GM12874 (cell line): ENCODE data around the gene FOXD2.

Experiments
- TF ChIP-seq, protein P1 (sequence below): IDR thresholded peaks from 2 replicates; pipeline ENCODE4 v1.5.1; 2011; ENCODE audit warnings: low read depth, mild to moderate bottlenecking, control low read depth, low read length, moderate library complexity; ENCODE audit not compliant: insufficient read depth

Gene FOXD2

DNA sequence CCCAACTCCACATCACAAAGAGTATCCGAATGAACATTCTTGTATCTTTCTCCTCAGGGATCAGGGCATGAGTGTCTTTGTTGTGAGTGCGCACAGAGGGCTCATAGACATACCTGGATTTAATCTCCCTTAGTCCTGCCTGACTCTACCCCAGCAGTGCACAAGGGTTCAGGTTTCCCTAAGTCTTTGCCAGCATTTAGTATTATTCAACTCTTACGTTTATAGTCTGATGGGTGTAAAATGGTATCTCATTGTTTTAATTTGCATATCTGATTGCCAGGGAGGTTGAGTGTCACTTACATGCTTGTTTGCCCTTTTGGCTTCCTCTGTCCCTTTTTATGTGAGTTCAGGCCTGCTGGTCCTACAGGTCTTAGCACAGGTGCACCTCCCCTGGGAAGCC lies 49.5 kb downstream of the FOXD2 start:
- TF ChIP-seq, protein P1, sequence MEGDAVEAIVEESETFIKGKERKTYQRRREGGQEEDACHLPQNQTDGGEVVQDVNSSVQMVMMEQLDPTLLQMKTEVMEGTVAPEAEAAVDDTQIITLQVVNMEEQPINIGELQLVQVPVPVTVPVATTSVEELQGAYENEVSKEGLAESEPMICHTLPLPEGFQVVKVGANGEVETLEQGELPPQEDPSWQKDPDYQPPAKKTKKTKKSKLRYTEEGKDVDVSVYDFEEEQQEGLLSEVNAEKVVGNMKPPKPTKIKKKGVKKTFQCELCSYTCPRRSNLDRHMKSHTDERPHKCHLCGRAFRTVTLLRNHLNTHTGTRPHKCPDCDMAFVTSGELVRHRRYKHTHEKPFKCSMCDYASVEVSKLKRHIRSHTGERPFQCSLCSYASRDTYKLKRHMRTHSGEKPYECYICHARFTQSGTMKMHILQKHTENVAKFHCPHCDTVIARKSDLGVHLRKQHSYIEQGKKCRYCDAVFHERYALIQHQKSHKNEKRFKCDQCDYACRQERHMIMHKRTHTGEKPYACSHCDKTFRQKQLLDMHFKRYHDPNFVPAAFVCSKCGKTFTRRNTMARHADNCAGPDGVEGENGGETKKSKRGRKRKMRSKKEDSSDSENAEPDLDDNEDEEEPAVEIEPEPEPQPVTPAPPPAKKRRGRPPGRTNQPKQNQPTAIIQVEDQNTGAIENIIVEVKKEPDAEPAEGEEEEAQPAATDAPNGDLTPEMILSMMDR = no peak

DNA sequence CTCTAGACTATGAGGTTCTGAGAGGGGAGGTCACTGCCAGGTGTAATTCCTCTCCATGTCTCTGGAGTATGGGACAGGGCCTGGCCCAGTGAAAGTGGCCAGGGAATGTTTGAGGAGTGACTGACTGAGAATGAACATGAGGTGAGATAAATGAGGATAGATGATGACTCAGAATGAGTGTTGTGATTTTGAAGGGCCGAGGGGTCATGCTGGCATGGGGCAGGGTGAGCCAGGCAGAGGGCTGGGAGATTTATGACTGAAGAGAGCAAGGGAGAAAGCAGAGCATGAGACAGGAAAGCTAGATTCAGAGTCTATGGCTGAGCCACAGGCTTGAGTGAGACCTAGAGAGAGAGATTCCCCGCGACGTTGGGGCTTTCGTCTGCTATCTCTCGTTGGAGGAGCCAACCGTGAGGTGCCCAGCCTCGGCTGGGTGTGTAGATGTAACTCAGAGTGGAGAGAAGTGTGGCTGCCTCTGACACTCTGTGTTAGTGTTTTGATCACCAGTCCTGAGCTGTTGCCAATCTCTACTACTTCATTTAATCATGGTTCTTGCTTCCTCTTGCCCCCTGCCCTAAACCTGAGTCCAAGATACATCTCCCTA lies 50.1 kb downstream of the FOXD2 start:
- TF ChIP-seq, protein P1 = no peak
